Subcutaneous abdominal adipose tissue (tissue), 5 donors: ENCODE data around the gene ZBTB5.

ENCODE experiments used
- H3K27ac ChIP-seq: one replicate; pipeline ENCODE4 v1.7.0; 2013; ENCODE audit warnings: low read depth, mild to moderate bottlenecking, inconsistent platforms, low read length, moderate library complexity
- H3K27me3 ChIP-seq, 5 donors: one replicate each; pipeline ENCODE4 v1.7.0; 2013; ENCODE audit warnings: low read length in 5 of 5, inconsistent platforms in 1 of 5; ENCODE audit not compliant: control insufficient read depth in 5 of 5, insufficient read depth in 4 of 5
- H3K36me3 ChIP-seq, 5 donors: one replicate each; pipeline ENCODE4 v1.7.0; 2013; ENCODE audit warnings: low read length in 5 of 5; ENCODE audit not compliant: control insufficient read depth in 5 of 5, insufficient read depth in 5 of 5
- H3K4me1 ChIP-seq, 5 donors: one replicate each; pipeline ENCODE4 v1.7.0; 2013; ENCODE audit warnings: low read length in 5 of 5, mild to moderate bottlenecking in 3 of 5, moderate library complexity in 1 of 5; ENCODE audit not compliant: control insufficient read depth in 5 of 5, insufficient read depth in 5 of 5
- H3K4me3 ChIP-seq, 5 donors: one replicate each; pipeline ENCODE4 v1.7.0; 2013; ENCODE audit warnings: low read length in 5 of 5, low read depth in 1 of 5
- H3K9ac ChIP-seq, 5 donors: one replicate each; pipeline ENCODE4 v1.7.0; 2013; ENCODE audit warnings: low read length in 5 of 5, mild to moderate bottlenecking in 4 of 5, moderate library complexity in 3 of 5
- H3K9me3 ChIP-seq, 5 donors: one replicate each; pipeline ENCODE4 v1.7.0; 2013; ENCODE audit warnings: low read length in 5 of 5; ENCODE audit not compliant: control insufficient read depth in 5 of 5
- donor health status: healthy.
- donor health status: healthy.
- donor health status: healthy.
- donor health status: healthy.
- donor health status: healthy.

The ZBTB5 gene

GRCh38 chr9:37410969-37411785, 54.1 kb downstream of the ZBTB5 start:
- Histone ChIP-seq H3K27ac (no peak overlapping the region), H3K4me1 (peaks cover 0 to 12% (median 7%) of the 10 kb centered on the region in 5 donors), H3K9ac (no peak overlapping the region), H3K27me3 (no peaks in the 10 kb centered on the region), H3K4me3 (no peak overlapping the region), H3K36me3 (no peaks in the 10 kb centered on the region), H3K9me3 (no peaks in the 10 kb centered on the region)

DNA sequence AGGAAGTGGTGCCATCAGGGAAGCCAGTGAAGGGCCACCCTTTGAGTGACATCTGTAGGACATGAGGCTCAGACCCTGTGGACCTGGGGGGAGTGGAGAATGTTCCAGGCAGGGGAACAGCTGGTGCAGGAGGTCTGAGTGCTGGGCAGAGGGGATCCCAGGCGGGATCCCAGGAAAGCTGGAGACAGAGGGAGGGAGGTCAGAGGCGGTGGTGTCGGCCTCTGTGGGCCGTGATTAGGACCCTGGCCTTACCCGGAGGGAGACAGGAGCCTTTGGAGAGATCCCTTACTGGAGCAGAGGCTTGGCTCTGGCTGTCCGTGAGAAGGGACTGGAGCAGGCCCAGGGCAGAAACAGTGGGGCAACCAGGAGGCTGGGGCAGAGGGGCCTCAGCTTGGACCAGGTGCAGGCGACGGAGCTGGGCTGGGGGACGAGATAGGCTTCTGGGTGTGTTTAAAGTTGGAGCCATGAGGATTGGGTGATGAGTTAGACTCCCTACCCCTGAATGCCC, 54.8 kb downstream of the ZBTB5 start:
- H3K27me3 ChIP-seq, result no peaks in the 10 kb centered on the region
- H3K4me3 ChIP-seq, result no peak overlapping the region
- H3K9ac ChIP-seq, result no peak overlapping the region
- H3K27ac ChIP-seq, result no peak overlapping the region
- no peaks in the 10 kb centered on the region for H3K36me3 ChIP-seq
- no peaks in the 10 kb centered on the region for H3K9me3 ChIP-seq
- H3K4me1 ChIP-seq, result peaks cover 0 to 14% (median 6%) of the 10 kb centered on the region in 5 donors

GRCh38 chr9:37408933-37409710, 56.1 kb downstream of the ZBTB5 start:
- Histone ChIP-seq H3K27ac (no peak overlapping the region), H3K9me3 (no peaks in the 10 kb centered on the region), H3K36me3 (no peaks in the 10 kb centered on the region), H3K9ac (no peak overlapping the region), H3K4me1 (peaks cover 0 to 7% (median 0%) of the 10 kb centered on the region in 5 donors), H3K4me3 (no peak overlapping the region), H3K27me3 (no peaks in the 10 kb centered on the region)

DNA sequence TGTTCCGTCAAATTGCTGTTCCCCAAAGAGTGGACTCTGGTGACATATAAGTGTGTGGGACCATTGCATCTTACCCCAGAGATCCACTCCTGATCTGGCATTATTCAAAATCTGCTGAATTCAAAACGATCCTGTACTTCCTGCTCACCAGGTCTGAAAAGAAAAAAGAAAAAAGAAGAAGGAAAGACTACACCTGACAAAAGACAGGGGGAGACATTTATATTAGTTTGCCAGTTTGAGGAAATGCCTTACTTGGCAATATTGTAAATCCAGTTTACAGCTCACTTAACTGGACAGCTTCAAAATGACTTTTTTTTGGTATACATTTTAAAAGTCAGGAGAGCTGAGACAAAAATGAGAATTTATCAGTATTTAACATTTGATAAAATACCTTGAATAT, 57.8 kb downstream of the ZBTB5 start:
- no peak overlapping the region for H3K4me3 ChIP-seq
- no peak overlapping the region for H3K27ac ChIP-seq
- H3K9ac ChIP-seq, result no peak overlapping the region
- no peaks in the 10 kb centered on the region for H3K27me3 ChIP-seq
- no peaks in the 10 kb centered on the region for H3K9me3 ChIP-seq
- no peaks in the 10 kb centered on the region for H3K36me3 ChIP-seq
- H3K4me1 ChIP-seq, result peaks cover 0 to 7% (median 0%) of the 10 kb centered on the region in 5 donors

- Histone ChIP-seq H3K9ac (no peak overlapping the region), H3K4me1 (peaks cover 0 to 7% (median 0%) of the 10 kb centered on the region in 5 donors), H3K27me3 (no peaks in the 10 kb centered on the region), H3K27ac (no peak overlapping the region), H3K36me3 (no peaks in the 10 kb centered on the region), H3K9me3 (no peaks in the 10 kb centered on the region), H3K4me3 (no peak overlapping the region)
These were observed 58.4 kb downstream of the ZBTB5 start for GRCh38 chr9:37406603-37407401.

DNA sequence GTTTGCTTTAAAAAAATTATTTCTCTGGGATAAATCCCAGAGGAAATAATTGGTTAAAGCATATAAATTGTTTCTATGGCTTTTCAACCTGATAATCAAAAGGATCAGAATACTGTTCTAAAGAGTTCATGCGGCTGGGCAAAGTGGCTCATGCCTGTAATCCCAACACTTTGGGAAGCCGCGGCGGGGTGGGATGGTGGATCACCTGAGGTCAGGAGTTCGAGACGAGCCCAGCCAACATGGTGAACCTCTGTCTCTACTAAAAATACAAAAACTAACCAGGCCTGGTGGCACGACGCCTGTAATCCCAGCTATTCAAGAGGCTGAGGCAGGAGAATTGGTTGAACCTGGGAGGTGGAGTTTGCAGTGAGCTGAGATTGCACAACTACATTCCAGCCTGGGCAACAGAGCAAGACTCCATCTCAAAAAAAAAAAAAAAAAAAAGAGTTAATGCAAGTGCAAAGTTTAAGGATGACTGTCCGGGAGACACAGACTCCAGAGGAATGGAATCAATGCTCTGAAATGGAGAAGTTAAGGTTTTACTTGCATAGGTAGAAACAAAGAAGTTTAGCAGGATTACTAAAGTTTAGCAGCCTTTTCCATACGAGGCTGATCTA, 59.4 kb downstream of the ZBTB5 start:
- H3K36me3 ChIP-seq, result no peaks in the 10 kb centered on the region
- no peaks in the 10 kb centered on the region for H3K9me3 ChIP-seq
- no peak overlapping the region for H3K27ac ChIP-seq
- no peak overlapping the region for H3K9ac ChIP-seq
- peaks cover 0 to 7% (median 0%) of the 10 kb centered on the region in 5 donors for H3K4me1 ChIP-seq
- H3K4me3 ChIP-seq, result no peak overlapping the region
- no peaks in the 10 kb centered on the region for H3K27me3 ChIP-seq

DNA sequence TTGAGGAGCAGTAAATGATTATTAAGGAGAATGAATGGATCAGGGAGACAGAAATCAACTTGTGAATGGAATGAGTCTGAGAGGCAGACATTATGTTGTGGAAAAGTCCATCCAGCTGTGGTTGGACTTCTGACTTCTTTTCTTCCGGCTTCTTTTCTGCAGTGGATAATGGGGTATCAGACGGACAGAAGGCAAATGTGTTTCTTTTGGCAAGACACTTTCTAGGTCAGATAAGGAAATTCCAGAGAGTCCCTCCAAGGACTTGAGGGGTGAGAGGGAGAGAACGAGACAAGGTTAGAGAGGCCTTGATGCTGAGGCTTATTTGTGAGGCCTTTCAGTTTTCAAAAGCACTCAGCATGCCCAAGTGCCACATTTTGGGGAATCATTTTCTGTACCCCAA, 59.9 kb downstream of the ZBTB5 start:
- Histone ChIP-seq H3K9me3 (no peaks in the 10 kb centered on the region), H3K27ac (no peak overlapping the region), H3K36me3 (no peaks in the 10 kb centered on the region), H3K4me1 (peaks cover 0 to 7% (median 0%) of the 10 kb centered on the region in 5 donors), H3K9ac (no peak overlapping the region), H3K4me3 (no peak overlapping the region), H3K27me3 (no peaks in the 10 kb centered on the region)

DNA sequence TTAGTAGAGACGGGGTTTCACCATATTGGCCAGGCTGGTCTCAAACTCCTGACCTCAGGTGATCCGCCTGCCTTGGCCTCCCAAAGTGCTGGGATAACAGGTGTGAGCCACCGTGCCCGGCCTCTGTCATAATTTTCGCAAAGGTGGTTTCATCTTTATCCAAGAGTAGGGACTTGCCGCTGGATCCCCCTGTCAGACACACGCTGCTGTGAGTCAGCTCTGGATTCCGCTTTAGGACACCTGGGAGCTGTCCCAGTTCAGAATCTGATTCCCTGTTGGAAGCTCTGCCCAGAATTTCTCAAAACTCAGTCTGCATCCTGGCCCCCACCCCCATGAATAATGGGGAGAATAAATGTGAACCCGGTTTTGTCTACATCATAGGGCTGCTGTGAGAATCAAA, 60.7 kb downstream of the ZBTB5 start:
- Histone ChIP-seq H3K27ac (no peak overlapping the region), H3K4me3 (no peak overlapping the region), H3K9ac (no peak overlapping the region), H3K4me1 (peaks cover 0 to 7% (median 0%) of the 10 kb centered on the region in 5 donors), H3K27me3 (no peaks in the 10 kb centered on the region), H3K36me3 (no peaks in the 10 kb centered on the region), H3K9me3 (no peaks in the 10 kb centered on the region)

DNA sequence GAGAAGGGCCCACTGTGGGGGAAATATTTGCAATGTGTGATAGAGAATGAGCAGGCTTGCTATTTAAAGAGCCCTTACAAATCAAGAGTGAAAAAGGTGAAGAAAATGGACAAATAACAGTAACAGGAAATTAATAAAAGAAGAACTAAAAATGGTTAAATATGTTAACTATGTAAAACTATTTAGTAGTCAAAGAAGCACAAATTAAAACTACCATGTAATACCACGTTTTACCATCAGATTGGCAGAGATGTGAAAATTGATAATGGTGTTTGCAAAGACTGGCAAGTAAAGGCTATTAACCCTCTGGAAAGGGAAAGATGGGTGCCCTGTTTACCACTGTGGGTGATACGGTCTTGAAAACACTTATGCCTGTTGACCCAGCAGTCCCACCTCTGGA, 65.9 kb downstream of the ZBTB5 start:
- no peaks in the 10 kb centered on the region for H3K27me3 ChIP-seq
- no peaks in the 10 kb centered on the region for H3K9me3 ChIP-seq
- H3K36me3 ChIP-seq, result no peaks in the 10 kb centered on the region
- H3K4me3 ChIP-seq, result no peak overlapping the region
- H3K4me1 ChIP-seq, result no peaks in the 10 kb centered on the region
- H3K27ac ChIP-seq, result no peak overlapping the region
- no peak overlapping the region for H3K9ac ChIP-seq
